GM12874 (cell line): Measurements from ENCODE around the gene PLXNB3.

Experiments used
- CTCF ChIP-seq: IDR thresholded peaks from 2 replicates; pipeline ENCODE4 v1.5.1; 2011; ENCODE audit warnings: low read depth, mild to moderate bottlenecking, control low read depth, low read length, moderate library complexity; ENCODE audit not compliant: insufficient read depth

PLXNB3 gene

DNA sequence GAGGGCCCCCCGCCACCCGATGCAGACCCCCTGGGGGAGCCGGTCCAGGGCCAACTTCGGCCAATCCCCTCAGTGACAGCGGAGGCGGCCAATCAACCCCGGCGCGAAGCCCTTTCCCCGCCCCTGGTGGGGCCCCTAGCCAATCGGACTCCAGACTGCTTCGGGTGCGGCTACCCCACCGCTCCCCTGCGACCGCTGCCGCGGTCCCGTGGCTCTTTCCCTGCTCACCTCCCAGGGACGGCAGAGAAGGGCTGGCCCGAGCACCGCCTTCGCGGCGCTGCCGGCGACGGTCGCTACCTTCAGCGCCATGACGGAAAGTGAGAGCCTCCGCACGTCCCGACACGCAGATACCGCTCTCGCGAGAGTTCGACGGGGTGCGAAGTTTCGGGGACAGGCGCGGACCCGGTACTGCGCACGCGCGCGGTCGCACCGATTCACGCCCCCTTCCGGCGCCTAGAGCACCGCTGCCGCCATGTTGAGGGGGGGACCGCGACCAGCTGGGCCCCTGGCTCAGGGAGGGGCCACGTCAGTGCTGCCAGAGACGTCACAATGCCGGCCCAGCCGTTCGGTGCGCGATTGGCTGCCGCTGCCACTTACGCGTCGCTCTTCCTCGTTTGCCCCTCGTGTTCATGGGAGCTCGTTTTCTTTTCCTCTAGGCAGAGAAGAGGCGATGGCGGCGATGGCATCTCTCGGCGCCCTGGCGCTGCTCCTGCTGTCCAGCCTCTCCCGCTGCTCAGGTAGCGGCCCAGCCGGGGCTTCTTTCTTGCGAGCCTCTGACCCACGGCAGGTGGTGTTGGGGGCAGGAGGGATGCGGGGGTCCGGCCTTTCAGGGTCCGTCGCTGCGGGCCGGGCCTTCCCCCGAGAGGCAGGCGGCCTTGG is 30.2 kb downstream of the PLXNB3 start, which contains the start of the genes IDH3G and SSR4:
Gene IDH3G, minus strand, starts transcription at position 358 of the 879 bp plus-strand sequence. Its CDS starts 49 bp downstream, at position 309.
Gene SSR4, plus strand, starts transcription at position 651 of the 879 bp plus-strand sequence. Its CDS starts 20 bp downstream, at position 671.
- TF ChIP-seq CTCF: no peak

GRCh38 chrX:153794897-153795816 is 31.1 kb downstream of the PLXNB3 start:
- no peak for TF ChIP-seq CTCF

DNA sequence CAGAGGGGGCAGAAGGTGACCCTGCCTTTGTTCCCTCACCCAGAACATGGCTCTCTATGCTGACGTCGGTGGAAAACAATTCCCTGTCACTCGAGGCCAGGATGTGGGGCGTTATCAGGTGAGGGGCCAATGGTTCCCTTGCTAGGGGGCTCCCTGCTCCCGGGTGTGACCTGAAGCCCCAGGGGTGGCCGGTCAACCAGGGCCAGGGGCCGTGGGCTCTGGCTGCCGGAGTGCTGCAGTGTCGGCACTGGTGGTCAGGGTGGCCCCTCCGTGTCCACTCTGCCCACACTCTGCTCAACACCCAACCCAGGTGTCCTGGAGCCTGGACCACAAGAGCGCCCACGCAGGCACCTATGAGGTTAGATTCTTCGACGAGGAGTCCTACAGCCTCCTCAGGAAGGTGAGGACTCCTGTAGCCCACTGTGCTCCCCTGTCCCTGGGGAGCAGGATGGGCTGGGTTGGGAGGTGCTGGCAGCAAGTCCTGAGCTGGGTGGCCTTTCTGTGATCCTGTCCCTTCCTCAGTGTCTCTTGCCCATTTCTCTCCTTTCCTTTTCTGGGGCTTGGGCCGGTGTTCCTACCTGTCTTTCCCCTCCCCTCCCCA is 33.5 kb downstream of the PLXNB3 start:
- TF ChIP-seq CTCF: no peak

- no peak for TF ChIP-seq CTCF
Observed at GRCh38 chrX:153799326-153799725, 35.3 kb downstream of the PLXNB3 start.

DNA sequence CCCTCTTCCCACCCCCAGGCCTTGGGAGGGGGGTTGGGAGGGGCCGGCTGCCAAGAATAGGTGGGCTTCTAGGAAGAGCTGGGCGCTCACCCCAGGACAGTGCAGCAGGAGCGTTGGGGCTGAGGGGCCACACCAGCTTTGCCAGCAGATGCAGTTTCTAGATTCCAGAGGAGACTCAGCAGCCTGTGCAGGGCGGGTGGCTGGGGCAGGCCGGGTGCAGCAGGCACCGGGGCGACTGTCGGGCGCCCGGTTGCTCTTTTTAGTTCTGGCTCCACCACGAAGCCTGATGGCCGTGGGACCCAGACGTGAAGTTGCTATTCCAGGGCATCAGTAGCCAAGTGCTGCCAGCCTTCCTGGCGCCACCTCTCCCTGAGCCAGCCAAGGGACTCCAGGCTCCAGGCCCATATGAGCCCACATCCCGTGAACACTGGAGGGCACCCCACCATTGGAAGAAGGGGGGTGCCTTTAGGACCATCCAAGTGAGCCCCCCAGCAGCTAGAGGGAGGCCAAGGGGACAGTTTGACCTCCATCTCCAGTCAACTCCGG is 36.2 kb downstream of the PLXNB3 start:
- no peak for TF ChIP-seq CTCF

- TF ChIP-seq CTCF: no peak
Observed at GRCh38 chrX:153800746-153801145, 36.7 kb downstream of the PLXNB3 start.
